Measurements from ENCODE around the gene RABGAP1L.

DNA sequence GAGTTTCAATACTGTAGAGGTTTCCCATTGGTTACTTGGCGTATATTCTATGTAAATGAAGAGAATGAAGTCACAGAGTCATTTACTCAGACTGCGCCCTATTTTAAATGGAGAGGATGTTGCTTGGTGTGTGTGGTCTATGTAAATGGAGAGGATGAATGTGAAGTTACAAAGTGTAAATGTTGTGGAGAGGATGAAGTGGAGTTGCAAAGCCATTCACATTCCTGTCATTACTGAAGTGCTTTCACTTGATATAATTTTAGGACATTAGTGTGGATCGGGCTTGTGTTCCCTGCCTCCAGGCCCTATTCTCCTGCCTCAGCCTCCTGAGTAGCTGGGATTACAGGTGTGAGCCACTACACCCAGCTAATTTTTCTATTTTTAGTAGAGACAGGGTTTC is 741.0 kb downstream of the RABGAP1L start:
- TF ChIP-seq POLR2A (IDR thresholded peaks at IDR 0.05) (no peak), EP300 (IDR thresholded peaks at IDR 0.05) (no peak), POLR2AphosphoS5 (IDR thresholded peaks at IDR 0.05) (no peak)
- TF ChIP-seq, protein P1, sequence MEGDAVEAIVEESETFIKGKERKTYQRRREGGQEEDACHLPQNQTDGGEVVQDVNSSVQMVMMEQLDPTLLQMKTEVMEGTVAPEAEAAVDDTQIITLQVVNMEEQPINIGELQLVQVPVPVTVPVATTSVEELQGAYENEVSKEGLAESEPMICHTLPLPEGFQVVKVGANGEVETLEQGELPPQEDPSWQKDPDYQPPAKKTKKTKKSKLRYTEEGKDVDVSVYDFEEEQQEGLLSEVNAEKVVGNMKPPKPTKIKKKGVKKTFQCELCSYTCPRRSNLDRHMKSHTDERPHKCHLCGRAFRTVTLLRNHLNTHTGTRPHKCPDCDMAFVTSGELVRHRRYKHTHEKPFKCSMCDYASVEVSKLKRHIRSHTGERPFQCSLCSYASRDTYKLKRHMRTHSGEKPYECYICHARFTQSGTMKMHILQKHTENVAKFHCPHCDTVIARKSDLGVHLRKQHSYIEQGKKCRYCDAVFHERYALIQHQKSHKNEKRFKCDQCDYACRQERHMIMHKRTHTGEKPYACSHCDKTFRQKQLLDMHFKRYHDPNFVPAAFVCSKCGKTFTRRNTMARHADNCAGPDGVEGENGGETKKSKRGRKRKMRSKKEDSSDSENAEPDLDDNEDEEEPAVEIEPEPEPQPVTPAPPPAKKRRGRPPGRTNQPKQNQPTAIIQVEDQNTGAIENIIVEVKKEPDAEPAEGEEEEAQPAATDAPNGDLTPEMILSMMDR (IDR thresholded peaks at IDR 0.05): no peak
